ENCODE measurements around the gene PANK2. TPM values are rescaled to one million over a fixed set of nuclear protein-coding genes. Genes with fewer than 3 reads are reported as not detected.
A peak's percentile ranks its signal among the peaks of the same experiment; 100 is the strongest.

Gene PANK2
- total and polyA plus RNA-seq, 4 experiments from 2014 or later, result 48.5 to 80.5 (median 62.9) TPM

- intact Hi-C loops (cut with micrococcal nuclease), result no loop called here
- Histone ChIP-seq H3K27me3 (ENCODE audit: insufficient read depth, low read length) (no peaks in the 10 kb centered on the region), H3K4me1 (ENCODE audit: insufficient read depth, low read length) (no peaks in the 10 kb centered on the region), H3K27ac (ENCODE audit: low read depth, low read length) (no peak overlapping the region), H3K9me3 (ENCODE audit: control insufficient read depth in 1 of 2, low read length in 2 of 2) (no peaks in the 10 kb centered on the region), H3K4me3 (ENCODE audit: low read length in 2 of 2) (no peak overlapping the region), H3K36me3 (ENCODE audit: insufficient read depth, low read length) (peaks cover 27% of the 10 kb centered on the region)
- Mint-ChIP-seq H3K36me3 (peaks cover 16 to 45% of the 10 kb centered on the region in 2 donors), H3K4me3 (no peak overlapping the region), H3K9me3 (peaks cover 0 to 1% (median 0%) of the 10 kb centered on the region in 8 donors), H3K27ac (peak overlapping the region in 3 of 7 donors; percentile 10 to 46 (median 31)), H3K27me3 (no peaks in the 10 kb centered on the region), H3K4me1 (peaks cover 4 to 17% (median 5%) of the 10 kb centered on the region in 4 donors)
- DNase-seq, result no peak
- CTCF ChIA-PET (ENCODE audit: partially characterized antibody), result interaction anchor here (0.6 to 1.7 kb wide), 2 partner anchors 15 to 20 kb away, joined by 3 to 5 read pairs; no protein-coding TSS in a partner anchor
- POLR2A ChIA-PET (ENCODE audit: partially characterized antibody), result interaction anchor here (1.2 kb wide), 1 partner anchor 44 kb away, joined by 3 read pairs; no protein-coding TSS in a partner anchor
These were observed 19.1 kb upstream of the PANK2 start for GRCh38 chr20:3869839-3870634.

GRCh38 chr20:3871550-3872265, 17.5 kb upstream of the PANK2 start:
- no peak for DNase-seq
- H3K36me3 ChIP-seq (ENCODE audit: insufficient read depth, low read length), result peaks cover 14% of the 10 kb centered on the region
- no peak overlapping the region for H3K4me3 ChIP-seq (ENCODE audit: low read length in 2 of 2)
- H3K4me1 ChIP-seq (ENCODE audit: insufficient read depth, low read length), result no peaks in the 10 kb centered on the region
- Mint-ChIP-seq H3K27me3 (no peaks in the 10 kb centered on the region), H3K9me3 (peaks cover 0 to 1% (median 0%) of the 10 kb centered on the region in 8 donors), H3K36me3 (peaks cover 16 to 42% of the 10 kb centered on the region in 2 donors), H3K4me3 (no peak overlapping the region), H3K27ac (peak overlapping the region in 3 of 7 donors; percentile 20 to 27 (median 25)), H3K4me1 (peaks cover 4 to 23% (median 7%) of the 10 kb centered on the region in 4 donors)
- POLR2A ChIA-PET (ENCODE audit: partially characterized antibody), result interaction anchor here (0.6 kb wide), 1 partner anchor 8 kb away, joined by 3 read pairs; no protein-coding TSS in a partner anchor
- no peaks in the 10 kb centered on the region for H3K27me3 ChIP-seq (ENCODE audit: insufficient read depth, low read length)
- no peak overlapping the region for H3K27ac ChIP-seq (ENCODE audit: low read depth, low read length)
- H3K9me3 ChIP-seq (ENCODE audit: control insufficient read depth in 1 of 2, low read length in 2 of 2), result no peaks in the 10 kb centered on the region
- CTCF ChIA-PET (ENCODE audit: partially characterized antibody), result interaction anchor here (1.2 to 1.6 kb wide), 3 partner anchors 14 to 17 kb away, joined by 3 to 4 read pairs (median 3); no protein-coding TSS in a partner anchor
- intact Hi-C loops (cut with micrococcal nuclease), result no loop called here

GRCh38 chr20:3873507-3873906, 15.7 kb upstream of the PANK2 start:
- no peaks in the 10 kb centered on the region for H3K4me1 ChIP-seq (ENCODE audit: insufficient read depth, low read length)
- no peaks in the 10 kb centered on the region for H3K27me3 ChIP-seq (ENCODE audit: insufficient read depth, low read length)
- H3K36me3 ChIP-seq (ENCODE audit: insufficient read depth, low read length), result peaks cover 6% of the 10 kb centered on the region
- no peaks in the 10 kb centered on the region for H3K9me3 ChIP-seq (ENCODE audit: control insufficient read depth in 1 of 2, low read length in 2 of 2)
- Mint-ChIP-seq H3K4me1 (peaks cover 4 to 23% (median 7%) of the 10 kb centered on the region in 4 donors), H3K27me3 (no peaks in the 10 kb centered on the region), H3K36me3 (peaks cover 21 to 28% of the 10 kb centered on the region in 2 donors), H3K9me3 (peaks cover 0 to 1% (median 0%) of the 10 kb centered on the region in 8 donors), H3K27ac (peak overlapping the region in 1 of 7 donors; percentile 45), H3K4me3 (no peak overlapping the region)
- ChIA-PET POLR2A (ENCODE audit: partially characterized antibody) (interaction anchor here (1.6 kb wide), 1 partner anchor 18 kb away, joined by 4 read pairs; no protein-coding TSS in a partner anchor), CTCF (ENCODE audit: partially characterized antibody) (interaction anchor here (1.3 kb wide), 1 partner anchor 18 kb away, joined by 8 read pairs; no protein-coding TSS in a partner anchor)
- H3K27ac ChIP-seq (ENCODE audit: low read depth, low read length), result no peak overlapping the region
- H3K4me3 ChIP-seq (ENCODE audit: low read length in 2 of 2), result no peak overlapping the region
- intact Hi-C loops (cut with micrococcal nuclease), result no loop called here
- no peak for DNase-seq

- intact Hi-C loops (cut with micrococcal nuclease), result no loop called here
- POLR2A ChIA-PET (ENCODE audit: partially characterized antibody), result interaction anchor here (1.5 to 1.6 kb wide), 2 partner anchors 18 to 27 kb away, joined by 3 to 4 read pairs; no protein-coding TSS in a partner anchor
These were observed 14.9 kb upstream of the PANK2 start for GRCh38 chr20:3874194-3874844.

GRCh38 chr20:3875378-3875974, 13.7 kb upstream of the PANK2 start:
- DNase-seq, result no peak
- CTCF ChIA-PET (ENCODE audit: partially characterized antibody), result interaction anchor here (1.1 to 1.5 kb wide), 3 partner anchors 12 to 114 kb away, joined by 3 to 4 read pairs (median 3); no protein-coding TSS in a partner anchor
- no peaks in the 10 kb centered on the region for H3K27me3 Mint-ChIP-seq
- POLR2A ChIA-PET (ENCODE audit: partially characterized antibody), result interaction anchor here (1.0 to 1.5 kb wide), 4 partner anchors 9 to 26 kb away, joined by 3 to 4 read pairs (median 3); no protein-coding TSS in a partner anchor
- Histone ChIP-seq H3K27ac (ENCODE audit: low read depth, low read length) (no peak overlapping the region), H3K4me1 (ENCODE audit: insufficient read depth, low read length) (no peaks in the 10 kb centered on the region), H3K4me3 (ENCODE audit: low read length in 2 of 2) (no peak overlapping the region), H3K9me3 (ENCODE audit: control insufficient read depth in 1 of 2, low read length in 2 of 2) (no peaks in the 10 kb centered on the region), H3K36me3 (ENCODE audit: insufficient read depth, low read length) (peaks cover 6% of the 10 kb centered on the region), H3K27me3 (ENCODE audit: insufficient read depth, low read length) (no peaks in the 10 kb centered on the region)
- intact Hi-C loops (cut with micrococcal nuclease), result no loop called here
- H3K9me3 Mint-ChIP-seq, result peaks cover 0 to 1% (median 0%) of the 10 kb centered on the region in 8 donors
- peaks cover 4 to 23% (median 7%) of the 10 kb centered on the region in 4 donors for H3K4me1 Mint-ChIP-seq
- H3K4me3 Mint-ChIP-seq, result no peak overlapping the region
- peaks cover 21 to 28% of the 10 kb centered on the region in 2 donors for H3K36me3 Mint-ChIP-seq
- no peak overlapping the region for H3K27ac Mint-ChIP-seq

More at GRCh38 chr20:3874194-3874844, 14.9 kb upstream of the PANK2 start:
- Mint-ChIP-seq H3K9me3 (peaks cover 0 to 1% (median 0%) of the 10 kb centered on the region in 8 donors), H3K36me3 (peaks cover 21 to 28% of the 10 kb centered on the region in 2 donors), H3K27ac (peak overlapping the region in 4 of 7 donors; percentile 8 to 65 (median 32)), H3K4me1 (peaks cover 4 to 23% (median 7%) of the 10 kb centered on the region in 4 donors), H3K27me3 (no peaks in the 10 kb centered on the region), H3K4me3 (peak overlapping the region in 1 of 8 donors; percentile 54)
- no peak overlapping the region for H3K27ac ChIP-seq (ENCODE audit: low read depth, low read length)
- H3K27me3 ChIP-seq (ENCODE audit: insufficient read depth, low read length), result no peaks in the 10 kb centered on the region
- no peaks in the 10 kb centered on the region for H3K9me3 ChIP-seq (ENCODE audit: control insufficient read depth in 1 of 2, low read length in 2 of 2)
- no peak overlapping the region for H3K4me3 ChIP-seq (ENCODE audit: low read length in 2 of 2)
- peaks cover 6% of the 10 kb centered on the region for H3K36me3 ChIP-seq (ENCODE audit: insufficient read depth, low read length)
- H3K4me1 ChIP-seq (ENCODE audit: insufficient read depth, low read length), result no peaks in the 10 kb centered on the region
- CTCF ChIA-PET (ENCODE audit: partially characterized antibody), result interaction anchor here (1.3 to 1.5 kb wide), 2 partner anchors 13 to 19 kb away, joined by 3 to 8 read pairs; no protein-coding TSS in a partner anchor
- DNase-seq, result no peak

- intact Hi-C loops (cut with micrococcal nuclease), result no loop called here
- Histone ChIP-seq H3K9me3 (ENCODE audit: control insufficient read depth in 1 of 2, low read length in 2 of 2) (no peaks in the 10 kb centered on the region), H3K4me3 (ENCODE audit: low read length in 2 of 2) (no peak overlapping the region), H3K27ac (ENCODE audit: low read depth, low read length) (no peak overlapping the region), H3K36me3 (ENCODE audit: insufficient read depth, low read length) (peaks cover 6% of the 10 kb centered on the region), H3K4me1 (ENCODE audit: insufficient read depth, low read length) (no peaks in the 10 kb centered on the region), H3K27me3 (ENCODE audit: insufficient read depth, low read length) (no peaks in the 10 kb centered on the region)
- no peaks in the 10 kb centered on the region for H3K27me3 Mint-ChIP-seq
- H3K4me3 Mint-ChIP-seq, result no peak overlapping the region
- peaks cover 4 to 23% (median 7%) of the 10 kb centered on the region in 4 donors for H3K4me1 Mint-ChIP-seq
- H3K9me3 Mint-ChIP-seq, result peaks cover 0 to 1% (median 0%) of the 10 kb centered on the region in 8 donors
- ChIA-PET CTCF (ENCODE audit: partially characterized antibody) (interaction anchor here (1.1 to 1.5 kb wide), 3 partner anchors 11 to 114 kb away, joined by 3 to 4 read pairs (median 3); no protein-coding TSS in a partner anchor), POLR2A (ENCODE audit: partially characterized antibody) (interaction anchor here (1.0 to 1.5 kb wide), 4 partner anchors 9 to 30 kb away, joined by 3 to 5 read pairs (median 4); no protein-coding TSS in a partner anchor)
- no peak overlapping the region for H3K27ac Mint-ChIP-seq
- peaks cover 21 to 23% of the 10 kb centered on the region in 2 donors for H3K36me3 Mint-ChIP-seq
- DNase-seq, result no peak
These were observed 13.2 kb upstream of the PANK2 start for GRCh38 chr20:3876000-3876399.

Measured in CD4-positive, alpha-beta memory T cell (primary cell).